ENCODE data around the gene UTRN. TPM values are rescaled to one million over a fixed set of nuclear protein-coding genes. Genes with fewer than 3 reads are reported as not detected.

The UTRN gene
- total RNA-seq, 2 donors from 2014 or later: 72.7 to 80.1 TPM

DNA sequence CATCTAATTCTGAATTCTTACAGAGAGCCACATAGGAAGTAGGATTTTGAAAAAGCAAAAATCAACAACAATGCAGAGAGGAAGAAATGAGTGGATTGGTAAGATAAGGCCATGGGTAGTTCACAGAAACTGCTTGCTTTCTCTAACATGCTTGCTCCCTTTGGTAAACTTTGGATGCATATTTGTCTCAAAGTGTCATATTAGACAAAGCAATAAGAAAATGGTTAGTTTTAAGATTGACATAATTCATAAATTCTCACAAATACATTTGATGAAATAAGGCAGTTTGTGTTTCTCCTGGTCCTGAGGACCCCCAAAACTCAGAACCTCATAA lies 31.7 kb downstream of the UTRN start:
- Histone ChIP-seq H3K4me1 (no peaks in the 10 kb centered on the region), H3K27me3 (no peaks in the 10 kb centered on the region), H3K4me3 (no peak overlapping the region), H3K9me3 (no peaks in the 10 kb centered on the region), H3K36me3 (no peaks in the 10 kb centered on the region), H3K9ac (ENCODE audit: low read depth in 2 of 2, low read length in 2 of 2) (no peak overlapping the region), H3K27ac (no peak overlapping the region)
- intact Hi-C loops (cut with DNase I): no loop called here
- TF ChIP-seq, protein P1, sequence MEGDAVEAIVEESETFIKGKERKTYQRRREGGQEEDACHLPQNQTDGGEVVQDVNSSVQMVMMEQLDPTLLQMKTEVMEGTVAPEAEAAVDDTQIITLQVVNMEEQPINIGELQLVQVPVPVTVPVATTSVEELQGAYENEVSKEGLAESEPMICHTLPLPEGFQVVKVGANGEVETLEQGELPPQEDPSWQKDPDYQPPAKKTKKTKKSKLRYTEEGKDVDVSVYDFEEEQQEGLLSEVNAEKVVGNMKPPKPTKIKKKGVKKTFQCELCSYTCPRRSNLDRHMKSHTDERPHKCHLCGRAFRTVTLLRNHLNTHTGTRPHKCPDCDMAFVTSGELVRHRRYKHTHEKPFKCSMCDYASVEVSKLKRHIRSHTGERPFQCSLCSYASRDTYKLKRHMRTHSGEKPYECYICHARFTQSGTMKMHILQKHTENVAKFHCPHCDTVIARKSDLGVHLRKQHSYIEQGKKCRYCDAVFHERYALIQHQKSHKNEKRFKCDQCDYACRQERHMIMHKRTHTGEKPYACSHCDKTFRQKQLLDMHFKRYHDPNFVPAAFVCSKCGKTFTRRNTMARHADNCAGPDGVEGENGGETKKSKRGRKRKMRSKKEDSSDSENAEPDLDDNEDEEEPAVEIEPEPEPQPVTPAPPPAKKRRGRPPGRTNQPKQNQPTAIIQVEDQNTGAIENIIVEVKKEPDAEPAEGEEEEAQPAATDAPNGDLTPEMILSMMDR (IDR thresholded peaks at IDR 0.05): no peak
- DNase-seq: no peak

GRCh38 chr6:144317736-144318135 lies 32.6 kb downstream of the UTRN start:
- intact Hi-C loops (cut with DNase I): no loop called here
- H3K9me3 ChIP-seq: no peaks in the 10 kb centered on the region
- no peak overlapping the region for H3K4me3 ChIP-seq
- no peaks in the 10 kb centered on the region for H3K27me3 ChIP-seq
- H3K27ac ChIP-seq: no peak overlapping the region
- no peaks in the 10 kb centered on the region for H3K36me3 ChIP-seq
- H3K9ac ChIP-seq (ENCODE audit: low read depth in 2 of 2, low read length in 2 of 2): no peak overlapping the region
- no peaks in the 10 kb centered on the region for H3K4me1 ChIP-seq
- no peak for DNase-seq
- TF ChIP-seq, protein P1 (IDR thresholded peaks at IDR 0.05): no peak

DNA sequence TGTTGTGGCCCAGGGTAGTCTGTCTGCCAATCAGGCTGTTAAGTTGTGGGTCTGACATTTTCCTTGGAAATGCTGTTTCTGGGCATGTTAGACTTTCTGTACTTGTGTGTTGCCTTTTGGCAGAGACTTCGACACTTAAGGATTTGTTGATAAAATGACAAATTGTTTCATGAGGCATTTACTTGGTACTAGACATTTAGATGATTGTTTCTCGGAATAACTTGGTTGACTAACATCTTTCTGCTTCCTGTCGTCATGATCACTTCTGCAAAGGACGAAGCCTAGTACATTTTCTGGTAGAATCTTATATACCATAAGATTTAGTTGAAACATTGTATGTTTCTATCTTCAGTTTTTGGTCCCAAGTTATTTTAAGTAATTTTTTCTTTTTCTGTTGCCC lies 34.1 kb downstream of the UTRN start:
- Histone ChIP-seq H3K9ac (ENCODE audit: low read depth in 2 of 2, low read length in 2 of 2) (no peak overlapping the region), H3K36me3 (no peaks in the 10 kb centered on the region), H3K4me1 (no peaks in the 10 kb centered on the region), H3K27ac (no peak overlapping the region), H3K9me3 (no peaks in the 10 kb centered on the region), H3K4me3 (no peak overlapping the region), H3K27me3 (no peaks in the 10 kb centered on the region)
- TF ChIP-seq, protein P1 (IDR thresholded peaks at IDR 0.05): no peak
- intact Hi-C loops (cut with DNase I): no loop called here
- no peak for DNase-seq

- DNase-seq: no peak
- TF ChIP-seq, protein P1 (IDR thresholded peaks at IDR 0.05): no peak
- intact Hi-C loops (cut with DNase I): no loop called here
- H3K4me1 ChIP-seq: no peaks in the 10 kb centered on the region
- no peaks in the 10 kb centered on the region for H3K36me3 ChIP-seq
- H3K4me3 ChIP-seq: no peak overlapping the region
- H3K9me3 ChIP-seq: no peaks in the 10 kb centered on the region
- no peak overlapping the region for H3K27ac ChIP-seq
- no peak overlapping the region for H3K9ac ChIP-seq (ENCODE audit: low read depth in 2 of 2, low read length in 2 of 2)
- no peaks in the 10 kb centered on the region for H3K27me3 ChIP-seq
Measured at GRCh38 chr6:144320741-144321140, 35.6 kb downstream of the UTRN start.

- Histone ChIP-seq H3K4me1 (no peaks in the 10 kb centered on the region), H3K36me3 (no peaks in the 10 kb centered on the region), H3K4me3 (no peak overlapping the region), H3K9me3 (no peaks in the 10 kb centered on the region), H3K27me3 (no peaks in the 10 kb centered on the region), H3K9ac (ENCODE audit: low read depth in 2 of 2, low read length in 2 of 2) (no peak overlapping the region), H3K27ac (no peak overlapping the region)
- TF ChIP-seq, protein P1 (IDR thresholded peaks at IDR 0.05): no peak
- no peak for DNase-seq
- intact Hi-C loops (cut with DNase I): no loop called here
Measured at GRCh38 chr6:144321839-144322591, 36.9 kb downstream of the UTRN start.

All from colonic mucosa (tissue), 4 donors.